GM10248 (cell line): Measurements from ENCODE around the gene C1orf52.

ENCODE experiments used
- CTCF ChIA-PET: fragments of 300-600 bp; sonication (Branson Sonifier 250); formaldehyde crosslinking; extraction: SDS; loops from one replicate; lab custom pipeline; 2021; ENCODE audit warnings: antibody characterized with exemption; lab: Yijun Ruan, JAX
- POLR2A ChIA-PET: fragments of 350-650 bp; sonication (Branson Sonifier 250); formaldehyde crosslinking; extraction: SDS; loops from one replicate; lab custom pipeline; 2020; ENCODE audit warnings: antibody characterized with exemption; lab: Yijun Ruan, JAX
- DNase-seq: peaks from one replicate; pipeline ENCODE4 v3.0.0; 2012; ENCODE audit errors: extremely low spot score
- CTCF ChIP-seq: IDR thresholded peaks from 2 replicates; pipeline ENCODE4 v1.5.1; 2012; ENCODE audit warnings: mild to moderate bottlenecking, low read depth; ENCODE audit errors: extremely low read depth, missing control alignments, control extremely low read depth

Gene C1orf52

GRCh38 chr1:85200463-85201339 lies 58.8 kb downstream of the C1orf52 start, which contains the start of gene SYDE2:
Gene SYDE2 (minus strand): TSS chr1:85201016. CDS start chr1:85200996, 20 bp downstream.
- DNase-seq, result peak; percentile 84
- CTCF ChIA-PET, result interaction anchor here (1.2 kb wide), 1 partner anchor 54 kb away, joined by 3 read pairs; no protein-coding TSS in a partner anchor
- no peak for TF ChIP-seq CTCF
- POLR2A ChIA-PET, result interaction anchor here (0.5 kb wide), 1 partner anchor 9 kb away, joined by 3 read pairs; no protein-coding TSS in a partner anchor
